IMR-90 (cell line): Measurements from ENCODE around the gene CYRIA. TPM values are rescaled to one million over a fixed set of nuclear protein-coding genes. Genes with fewer than 3 reads are reported as not detected.

Experiments
- ATAC-seq: fragments of 200-7000 bp; cut with Tn5 transposase; 2 replicates; pipeline ENCODE4 v1.9.1; 2020; ENCODE audit warnings: low read depth, mild to moderate bottlenecking, moderate library complexity
- BruUV-seq: library from RNA; stranded (reverse); fragments of 400-500 nt; replicated peaks from 2 replicates; lab custom pipeline; 2021; lab: Mats Ljungman, UMichigan
- CTCF ChIA-PET: fragments of 300-600 bp; formaldehyde crosslinking; extraction: SDS; loops from one replicate; lab custom pipeline; 2021; ENCODE audit warnings: antibody characterized with exemption; lab: Yijun Ruan, JAX
- POLR2A ChIA-PET: fragments of 300-600 bp; sonication (Branson Sonifier 250); formaldehyde crosslinking; loops from one replicate; lab custom pipeline; 2022; ENCODE audit warnings: antibody characterized with exemption; ENCODE audit not compliant: unreplicated experiment; lab: Charles Lee
- DNase-seq: peaks from one replicate; pipeline ENCODE4 v3.0.0; 2013
- H2AFZ ChIP-seq: replicated peaks from 2 replicates; pipeline ENCODE3; 2013; ENCODE audit warnings: low read length, mild to moderate bottlenecking; ENCODE audit not compliant: poor library complexity
- H2AK5ac ChIP-seq: 2 replicates; pipeline ENCODE4 v1.6.1; 2013; ENCODE audit warnings: low read depth, low read length, inconsistent platforms
- H2AK9ac ChIP-seq: replicated peaks from 2 replicates; pipeline ENCODE3; 2013; ENCODE audit warnings: mild to moderate bottlenecking, low read depth, low read length, moderate library complexity; ENCODE audit not compliant: poor library complexity
- H2BK120ac ChIP-seq: 2 replicates; pipeline ENCODE4 v1.6.1; 2013; ENCODE audit warnings: low read depth, low read length, inconsistent platforms
- H2BK15ac ChIP-seq: 3 replicates; pipeline ENCODE4 v1.6.1; 2013; ENCODE audit warnings: low read depth, low read length, inconsistent platforms
- H2BK20ac ChIP-seq: 2 replicates; pipeline ENCODE4 v1.6.1; 2013; ENCODE audit warnings: low read depth, mild to moderate bottlenecking, inconsistent platforms, low read length, moderate library complexity
- H2BK5ac ChIP-seq: 2 replicates; pipeline ENCODE4 v1.6.1; 2013; ENCODE audit warnings: mild to moderate bottlenecking, low read depth, low read length, inconsistent platforms; ENCODE audit not compliant: poor library complexity, severe bottlenecking
- H3K14ac ChIP-seq: replicated peaks from 2 replicates; pipeline ENCODE4 v1.6.1; 2013; ENCODE audit warnings: low read depth, low read length, inconsistent platforms
- H3K18ac ChIP-seq: 2 replicates; pipeline ENCODE4 v1.6.1; 2013; ENCODE audit warnings: low read depth, low read length, control low read depth
- H3K23ac ChIP-seq: 2 replicates; pipeline ENCODE4 v1.6.1; 2013; ENCODE audit warnings: low read depth, low read length, inconsistent platforms
- H3K27ac ChIP-seq: 2 replicates; pipeline ENCODE4 v1.5.1; 2013; ENCODE audit warnings: mild to moderate bottlenecking, control low read depth, low read length; ENCODE audit not compliant: insufficient read depth
- H3K27me3 ChIP-seq: 2 replicates; pipeline ENCODE4 v1.6.1; 2013; ENCODE audit warnings: low read length; ENCODE audit not compliant: control insufficient read depth, insufficient read depth
- H3K36me3 ChIP-seq: 2 replicates; pipeline ENCODE4 v1.6.1; 2013; ENCODE audit warnings: low read length, mixed read lengths; ENCODE audit not compliant: control insufficient read depth, insufficient read depth
- H3K4ac ChIP-seq: 2 replicates; pipeline ENCODE4 v1.6.1; 2013; ENCODE audit warnings: low read depth, low read length, inconsistent platforms
- H3K4me1 ChIP-seq: 2 replicates; pipeline ENCODE4 v1.6.1; 2013; ENCODE audit warnings: low read length, mixed read lengths; ENCODE audit not compliant: control insufficient read depth, insufficient read depth
- H3K4me2 ChIP-seq: 2 replicates; pipeline ENCODE4 v1.6.1; 2013; ENCODE audit warnings: low read depth, mild to moderate bottlenecking, control low read depth, low read length, moderate library complexity
- H3K4me3 ChIP-seq: 2 replicates; pipeline ENCODE4 v1.5.1; 2013; ENCODE audit warnings: low read depth, mild to moderate bottlenecking, control low read depth, low read length, moderate library complexity; ENCODE audit not compliant: insufficient read depth
- H3K56ac ChIP-seq: 2 replicates; pipeline ENCODE4 v1.6.1; 2013; ENCODE audit warnings: low read length, inconsistent platforms; ENCODE audit not compliant: insufficient read depth; ENCODE audit errors: extremely low read depth
- H3K79me1 ChIP-seq, 2 experiments: 2 replicates each; pipeline ENCODE4 v1.6.1; 2013; ENCODE audit warnings: low read length in 2 of 2, inconsistent platforms in 1 of 2, low read depth in 1 of 2
- H3K9ac ChIP-seq: 2 replicates; pipeline ENCODE4 v1.6.1; 2013; ENCODE audit warnings: low read depth, low read length, control low read depth
- H3K9me1 ChIP-seq: 2 replicates; pipeline ENCODE4 v1.6.1; 2013; ENCODE audit warnings: low read length, inconsistent platforms; ENCODE audit not compliant: insufficient read depth
- H3K9me3 ChIP-seq: 2 replicates; pipeline ENCODE4 v1.6.1; 2013; ENCODE audit warnings: low read length; ENCODE audit not compliant: control insufficient read depth, insufficient read depth
- H4K20me1 ChIP-seq: 2 replicates; pipeline ENCODE4 v1.6.1; 2013; ENCODE audit warnings: low read length, inconsistent platforms; ENCODE audit not compliant: insufficient read depth
- H4K5ac ChIP-seq: 2 replicates; pipeline ENCODE4 v1.6.1; 2013; ENCODE audit warnings: mild to moderate bottlenecking, low read depth, low read length, control low read depth
- H4K8ac ChIP-seq, 2 experiments: 2 replicates each; pipeline ENCODE4 v1.6.1; 2013; ENCODE audit warnings: low read depth in 2 of 2, low read length in 2 of 2, control low read depth in 1 of 2, inconsistent platforms in 1 of 2
- H4K91ac ChIP-seq: 2 replicates; pipeline ENCODE4 v1.6.1; 2013; ENCODE audit warnings: low read depth, low read length, inconsistent platforms; ENCODE audit not compliant: insufficient read depth
- CHD1 ChIP-seq: IDR thresholded peaks from 2 replicates; pipeline ENCODE4 v1.6.1; 2012; ENCODE audit warnings: low read depth, low read length, improper control_type of control experiment
- MAFK ChIP-seq: IDR thresholded peaks from 2 replicates; pipeline ENCODE4 v1.6.1; 2012; ENCODE audit warnings: low read depth, low read length, improper control_type of control experiment
- MAZ ChIP-seq: IDR thresholded peaks from 2 replicates; pipeline ENCODE4 v1.6.1; 2012; ENCODE audit warnings: low read depth, mild to moderate bottlenecking, low read length, improper control_type of control experiment, moderate library complexity, borderline replicate concordance
- RAD21 ChIP-seq: IDR thresholded peaks from 2 replicates; pipeline ENCODE4 v1.6.1; 2012; ENCODE audit warnings: low read length, improper control_type of control experiment
- SMC3 ChIP-seq: fragments of 150-350 bp; IDR thresholded peaks from 2 replicates; pipeline ENCODE4 v1.6.1; 2016; ENCODE audit warnings: low read depth, mild to moderate bottlenecking, antibody characterized with exemption, low read length, moderate library complexity
- WGBS, 2 experiments: methylation state at CpG; one replicate each; pipeline versions ENCODE4 v1.1.5 to v1.1.7; 2013; ENCODE audit warnings: missing lambda C conversion rate in 2 of 2; ENCODE audit not compliant: insufficient read length in 1 of 2; ENCODE audit errors: extremely low coverage in 2 of 2; 5-methylcytosine and 5-hydroxymethylcytosine counted together
- dilution Hi-C: fragments of 300-500 bp; cut with HindIII; formaldehyde crosslinking; loops from one replicate; pipeline ENCODE4 v1.14.3; 2018; ENCODE audit warnings: low sequenced_read_pairs; ENCODE audit not compliant: unreplicated experiment
- in situ Hi-C: fragments of 300-500 bp; cut with MboI; formaldehyde crosslinking; loops from 3 replicates; pipeline ENCODE4 v1.14.3; 2019; ENCODE audit warnings: low sequenced_read_pairs, inconsistent platforms, mixed read lengths
- intact Hi-C: fragments of 100-400 bp; cut with micrococcal nuclease; formaldehyde crosslinking; loops from 2 replicates; pipeline ENCODE4 v1.10.0; 2022
- polyA plus RNA-seq, 3 experiments: library from polyadenylated mRNA; depleted of rRNA; stranded (reverse); fragments of >200 nt; gene quantifications; 2 replicates each; pipeline ENCODE4 v1.2.3, GENCODE V29; 2012; ENCODE audit warnings: low replicate concordance in 1 of 3
- total RNA-seq: library from RNA; depleted of rRNA; stranded (reverse); fragments of >200 nt; gene quantifications from 2 replicates; pipeline ENCODE4 v1.2.3, GENCODE V29; 2012
- TF ChIP-seq, protein P1 (sequence below): fragments of 150-350 bp; IDR thresholded peaks from 2 replicates; pipeline ENCODE4 v1.6.1; 2017; ENCODE audit warnings: mild to moderate bottlenecking, antibody characterized with exemption, low read length, low read depth

The CYRIA gene
- total and polyA plus RNA-seq, 2 of the 4 experiments (the other 2 are of a cell fraction), result 1.7 to 3.8 TPM

DNA sequence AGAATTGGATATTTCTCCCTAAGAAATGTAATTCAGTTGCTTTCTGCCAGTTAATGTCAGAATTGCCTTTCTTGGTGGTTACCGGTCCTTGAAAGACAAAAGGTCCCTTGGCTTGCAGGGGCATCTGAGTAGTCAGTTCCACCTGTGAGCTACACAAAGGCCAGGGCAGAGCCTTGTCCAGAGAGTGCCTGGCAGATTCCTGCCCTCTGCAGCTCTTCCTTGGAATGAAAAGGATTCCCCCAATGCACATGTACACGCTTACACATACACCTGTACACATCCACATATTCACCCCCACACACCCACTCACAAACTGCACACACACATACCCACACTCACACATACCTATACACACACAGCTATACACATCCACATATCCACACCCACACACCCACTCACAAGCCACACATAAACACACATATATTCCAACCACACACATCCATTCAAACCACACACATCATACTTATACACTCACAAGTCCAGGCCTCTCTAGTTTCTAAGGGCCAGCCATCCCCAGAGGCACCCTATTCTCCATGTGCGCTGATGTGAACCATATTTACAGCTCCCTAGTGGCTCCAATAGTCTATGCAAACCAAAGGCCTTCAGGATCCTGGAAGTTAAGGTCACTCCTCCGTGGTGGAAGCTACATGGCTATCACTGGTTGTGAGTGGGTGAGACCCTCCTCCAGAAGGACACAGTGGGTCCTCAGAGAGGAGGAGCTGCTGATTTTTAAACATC lies 9.6 kb downstream of the CYRIA start:
- no peak overlapping the region for H4K8ac ChIP-seq
- WGBS, 2 experiments, result 100% methylated on average over 1 of the region's 4 CpGs; no CpG with 5 or more reads in 1 of the 2 experiments

More for the DNA sequence above, 9.6 kb downstream of the CYRIA start:
- no peak overlapping the region for H3K14ac ChIP-seq
- H3K4me1 ChIP-seq, result peaks cover 21% of the 10 kb centered on the region
- in situ Hi-C loops, result no loop called here
- no peaks in the 10 kb centered on the region for H3K9me3 ChIP-seq
- CTCF ChIA-PET, result interaction anchor here (0.9 kb wide), 1 partner anchor 39 kb away, joined by 3 read pairs; no protein-coding TSS in a partner anchor
- dilution Hi-C loops, result no loop called here
- TF ChIP-seq CHD1 (no peak), MAFK (no peak), MAZ (no peak), RAD21 (no peak), SMC3 (no peak)
- TF ChIP-seq, protein P1, sequence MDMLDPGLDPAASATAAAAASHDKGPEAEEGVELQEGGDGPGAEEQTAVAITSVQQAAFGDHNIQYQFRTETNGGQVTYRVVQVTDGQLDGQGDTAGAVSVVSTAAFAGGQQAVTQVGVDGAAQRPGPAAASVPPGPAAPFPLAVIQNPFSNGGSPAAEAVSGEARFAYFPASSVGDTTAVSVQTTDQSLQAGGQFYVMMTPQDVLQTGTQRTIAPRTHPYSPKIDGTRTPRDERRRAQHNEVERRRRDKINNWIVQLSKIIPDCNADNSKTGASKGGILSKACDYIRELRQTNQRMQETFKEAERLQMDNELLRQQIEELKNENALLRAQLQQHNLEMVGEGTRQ, result no peak
- no peak overlapping the region for H3K56ac ChIP-seq
- no peak overlapping the region for H2BK120ac ChIP-seq
- POLR2A ChIA-PET, result no interaction called here
- H3K27me3 ChIP-seq, result peaks cover 2% of the 10 kb centered on the region; the same call in 1 of the 2 replicates
- peaks cover 4% of the 10 kb centered on the region; the same call in 1 of the 2 replicates for H3K9me1 ChIP-seq
- H3K27ac ChIP-seq, result no peak overlapping the region
- no peak overlapping the region for H2AFZ ChIP-seq
- H4K20me1 ChIP-seq, result no peaks in the 10 kb centered on the region
- H3K4me3 ChIP-seq, result no peak overlapping the region
- H3K4ac ChIP-seq, result no peak overlapping the region
- H3K4me2 ChIP-seq, result no peak overlapping the region
- intact Hi-C loops, result no loop called here
- no TSS peak for BruUV-seq
- H4K5ac ChIP-seq, result no peak overlapping the region
- no peak overlapping the region for H2AK5ac ChIP-seq
- H2AK9ac ChIP-seq, result no peak overlapping the region
- no peak overlapping the region for H2BK5ac ChIP-seq
- H3K9ac ChIP-seq, result no peak overlapping the region
- no peak overlapping the region for H2BK20ac ChIP-seq
- no peak overlapping the region for H3K18ac ChIP-seq
- ATAC-seq, result no peak
- H3K23ac ChIP-seq, result no peak overlapping the region
- peaks cover 2% of the 10 kb centered on the region; the same call in 1 of the 2 replicates for H3K36me3 ChIP-seq
- H3K79me1 ChIP-seq, result 0 out of 4 replicates have a peak, but pooled peaks cover 0 to 4% of the 10 kb centered on the region in 2 experiments
- DNase-seq, result no peak
- H2BK15ac ChIP-seq, result no peak overlapping the region
- 0 out of 2 replicates have a peak overlapping the region, but pooled peaks have one; percentile 23 for H4K91ac ChIP-seq
